Sigmoid colon (tissue), 4 donors: ENCODE results near the gene TAS1R2.

ENCODE experiments used
- EP300 ChIP-seq, 4 donors: sonication (generic); formaldehyde crosslinking; IDR thresholded peaks; one replicate each; pipeline ENCODE4 v1.6.1; 2017; ENCODE audit warnings: antibody characterized with exemption in 4 of 4
- POLR2A ChIP-seq, 2 donors: fragments of 450-650 bp; IDR thresholded peaks; one replicate each; pipeline ENCODE4 v1.6.1; 2016; ENCODE audit warnings: antibody characterized with exemption in 2 of 2, mild to moderate bottlenecking in 2 of 2, moderate library complexity in 2 of 2
- POLR2AphosphoS5 ChIP-seq, 4 donors: sonication (generic); formaldehyde crosslinking; IDR thresholded peaks; one replicate each; pipeline ENCODE4 v1.6.1; 2017; ENCODE audit warnings: antibody characterized with exemption in 4 of 4
- TF ChIP-seq, protein P1 (sequence below), 4 experiments: fragments of 450-650 bp in 3 of 4; fragments of 200-600 bp in 1 of 4; IDR thresholded peaks; one replicate each; pipeline ENCODE4 v1.5.1; 2016 to 2019; ENCODE audit warnings: antibody characterized with exemption in 4 of 4, mild to moderate bottlenecking in 3 of 4, moderate library complexity in 2 of 4

- TF ChIP-seq EP300 (IDR thresholded peaks at IDR 0.05) (no peak), POLR2A (IDR thresholded peaks at IDR 0.05) (no peak), POLR2AphosphoS5 (IDR thresholded peaks at IDR 0.05) (no peak)
- TF ChIP-seq, protein P1, sequence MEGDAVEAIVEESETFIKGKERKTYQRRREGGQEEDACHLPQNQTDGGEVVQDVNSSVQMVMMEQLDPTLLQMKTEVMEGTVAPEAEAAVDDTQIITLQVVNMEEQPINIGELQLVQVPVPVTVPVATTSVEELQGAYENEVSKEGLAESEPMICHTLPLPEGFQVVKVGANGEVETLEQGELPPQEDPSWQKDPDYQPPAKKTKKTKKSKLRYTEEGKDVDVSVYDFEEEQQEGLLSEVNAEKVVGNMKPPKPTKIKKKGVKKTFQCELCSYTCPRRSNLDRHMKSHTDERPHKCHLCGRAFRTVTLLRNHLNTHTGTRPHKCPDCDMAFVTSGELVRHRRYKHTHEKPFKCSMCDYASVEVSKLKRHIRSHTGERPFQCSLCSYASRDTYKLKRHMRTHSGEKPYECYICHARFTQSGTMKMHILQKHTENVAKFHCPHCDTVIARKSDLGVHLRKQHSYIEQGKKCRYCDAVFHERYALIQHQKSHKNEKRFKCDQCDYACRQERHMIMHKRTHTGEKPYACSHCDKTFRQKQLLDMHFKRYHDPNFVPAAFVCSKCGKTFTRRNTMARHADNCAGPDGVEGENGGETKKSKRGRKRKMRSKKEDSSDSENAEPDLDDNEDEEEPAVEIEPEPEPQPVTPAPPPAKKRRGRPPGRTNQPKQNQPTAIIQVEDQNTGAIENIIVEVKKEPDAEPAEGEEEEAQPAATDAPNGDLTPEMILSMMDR (IDR thresholded peaks at IDR 0.05), result no peak
Measured at GRCh38 chr1:18859560-18859959, at the start of gene TAS1R2.
